Germinal center (tissue), 1 donor: Measurements from ENCODE around the gene LYZL2.

ENCODE experiments used
- DNase-seq: peaks from one replicate; pipeline ENCODE4 v3.0.0; 2012; ENCODE audit warnings: mixed read lengths, low spot score

LYZL2 gene

GRCh38 chr10:30591249-30591670, 38.3 kb downstream of the LYZL2 start:
- DNase-seq = peak; percentile 48

- no peak for DNase-seq
These were observed 40.1 kb downstream of the LYZL2 start for GRCh38 chr10:30589441-30589840.

DNA sequence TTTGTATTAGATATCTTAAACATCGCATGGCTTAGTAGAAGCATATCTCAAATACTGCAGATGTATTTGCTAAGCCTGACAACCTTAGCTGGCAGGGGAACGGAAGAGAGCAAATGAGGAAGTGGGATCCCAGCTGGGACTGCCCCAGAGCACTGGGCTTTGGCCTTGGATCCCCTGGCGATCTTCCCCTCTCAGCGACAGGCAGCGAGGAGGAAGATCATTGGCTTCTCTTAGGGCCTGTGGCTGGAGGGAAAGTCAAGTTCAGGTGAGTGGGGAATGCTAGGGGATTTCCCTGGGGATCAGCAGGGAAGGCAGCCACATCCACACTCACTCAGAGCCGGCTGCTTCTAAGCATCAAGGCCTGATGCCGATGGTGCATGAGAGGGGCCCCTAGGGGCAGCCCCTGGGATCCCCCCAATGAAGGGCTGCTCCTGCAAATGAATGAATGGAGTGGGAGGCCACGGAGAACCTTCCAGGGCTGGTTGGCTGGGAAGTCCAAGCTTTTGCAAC, 42.0 kb downstream of the LYZL2 start:
- DNase-seq = peak; percentile 65

DNA sequence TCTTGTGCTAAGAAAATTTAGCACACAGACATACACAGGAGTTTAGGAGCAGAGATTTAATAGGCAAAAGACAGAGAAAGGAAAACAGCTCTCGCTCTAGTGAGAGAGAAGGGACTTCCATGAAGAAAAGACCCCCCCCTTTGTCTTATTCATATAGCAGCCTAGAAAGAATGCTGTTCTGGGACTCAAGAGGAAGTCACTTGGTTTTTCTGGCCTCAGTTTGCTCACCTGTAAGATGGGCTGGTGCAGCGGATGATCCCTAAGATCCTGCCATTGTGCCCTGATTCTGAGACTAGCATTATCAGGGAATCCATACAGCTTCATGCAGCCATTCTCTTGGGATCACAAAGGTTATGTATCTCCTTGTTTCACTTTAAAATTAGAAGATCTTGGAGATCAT, 42.7 kb downstream of the LYZL2 start:
- DNase-seq = no peak

DNA sequence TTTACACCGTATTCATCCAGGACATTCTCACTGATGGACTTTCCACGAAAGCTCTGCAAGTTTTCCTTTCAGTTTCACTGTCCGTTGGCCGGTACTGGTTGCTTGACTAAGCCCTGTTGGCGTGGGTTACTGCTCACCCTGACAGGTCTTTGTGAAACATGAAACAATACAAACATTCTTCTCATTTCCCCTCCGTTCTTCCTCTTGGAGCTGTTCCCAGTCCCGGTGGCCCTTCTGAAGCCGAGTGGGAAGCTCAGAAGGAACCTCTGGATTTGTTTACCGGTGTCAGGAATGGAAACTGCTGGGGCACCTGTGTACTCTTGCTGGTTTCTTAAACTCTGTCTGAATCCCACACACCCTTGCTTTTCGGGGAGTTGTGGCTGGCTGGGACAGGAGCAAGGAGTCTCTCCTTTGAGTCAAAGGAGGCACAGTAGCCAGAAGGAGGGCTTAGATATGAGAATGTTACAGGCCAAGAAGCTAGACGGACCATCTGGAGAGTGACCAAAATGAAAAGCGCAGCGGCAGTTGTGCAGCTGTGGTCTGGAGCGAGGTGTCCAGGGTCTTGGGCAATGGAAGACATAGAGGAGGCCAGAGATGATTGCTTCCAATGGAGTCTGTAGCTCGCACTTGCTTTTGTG, 45.7 kb downstream of the LYZL2 start:
- peak; percentile 20 for DNase-seq

- peak; percentile 55 for DNase-seq
These were observed 47.7 kb downstream of the LYZL2 start for GRCh38 chr10:30581779-30582380.

GRCh38 chr10:30580676-30581075, 48.9 kb downstream of the LYZL2 start:
- no peak for DNase-seq

DNA sequence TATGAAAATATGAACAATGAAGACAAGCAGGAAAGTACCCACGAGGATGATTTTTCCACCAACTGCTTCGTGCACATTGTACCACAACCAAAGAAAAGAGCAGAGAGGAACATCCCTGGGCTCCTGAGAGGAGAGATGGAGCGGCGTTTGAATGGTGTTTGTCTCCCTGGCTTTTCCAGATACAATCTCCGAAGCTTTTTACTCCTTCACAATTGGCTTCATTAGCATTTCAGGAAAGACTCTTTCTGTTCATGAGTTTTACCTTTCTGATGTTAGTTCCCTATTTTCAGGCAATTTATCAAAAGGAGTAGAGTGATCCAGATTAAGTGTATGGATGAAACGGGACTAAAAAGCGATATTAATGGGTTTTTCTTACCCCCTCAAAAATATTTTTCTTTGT, 49.3 kb downstream of the LYZL2 start:
- DNase-seq = no peak

GRCh38 chr10:30579574-30579973, 50.0 kb downstream of the LYZL2 start:
- DNase-seq = no peak

DNA sequence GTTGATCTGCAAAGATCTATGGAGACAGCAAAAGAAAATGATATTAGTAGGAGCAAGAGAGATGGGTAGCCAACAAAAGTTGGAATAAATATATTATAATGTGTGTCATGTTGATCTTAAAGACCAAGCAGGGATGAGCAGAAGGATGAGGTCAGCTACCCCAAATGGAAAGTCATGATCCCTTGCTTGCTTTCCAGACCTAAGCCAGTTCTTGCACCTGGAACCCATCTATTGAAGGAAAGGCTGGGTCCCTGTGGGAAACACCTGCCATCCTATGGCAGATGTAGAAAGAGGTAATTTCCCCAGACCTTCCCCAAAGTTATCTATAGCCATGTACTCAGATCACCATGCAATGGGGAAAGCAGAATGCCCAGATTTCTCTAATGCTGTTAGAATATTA, 52.5 kb downstream of the LYZL2 start:
- no peak for DNase-seq

DNA sequence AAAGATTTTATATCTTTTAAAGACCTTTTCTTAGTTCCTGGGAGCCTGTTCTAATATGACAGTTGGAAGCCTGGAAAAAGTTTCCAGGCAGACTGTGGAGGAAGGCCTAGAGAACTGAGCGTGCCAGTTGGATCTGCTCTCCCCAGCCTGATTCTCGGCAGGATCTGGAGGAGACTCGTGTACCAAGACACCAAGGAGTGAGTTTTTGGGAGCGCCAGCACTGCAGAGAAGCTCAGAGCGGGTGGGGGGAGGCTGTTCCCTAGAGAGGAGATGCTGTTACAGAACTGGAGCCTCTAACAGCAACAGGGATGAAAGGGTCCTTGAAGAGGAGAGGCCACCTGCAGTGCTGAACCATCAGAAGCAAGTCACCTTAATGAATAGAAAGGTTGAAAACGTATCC, 52.9 kb downstream of the LYZL2 start:
- DNase-seq = no peak

- no peak for DNase-seq
These were observed 55.1 kb downstream of the LYZL2 start for GRCh38 chr10:30574432-30574796.

GRCh38 chr10:30573721-30574431, 55.7 kb downstream of the LYZL2 start:
- DNase-seq = no peak

DNA sequence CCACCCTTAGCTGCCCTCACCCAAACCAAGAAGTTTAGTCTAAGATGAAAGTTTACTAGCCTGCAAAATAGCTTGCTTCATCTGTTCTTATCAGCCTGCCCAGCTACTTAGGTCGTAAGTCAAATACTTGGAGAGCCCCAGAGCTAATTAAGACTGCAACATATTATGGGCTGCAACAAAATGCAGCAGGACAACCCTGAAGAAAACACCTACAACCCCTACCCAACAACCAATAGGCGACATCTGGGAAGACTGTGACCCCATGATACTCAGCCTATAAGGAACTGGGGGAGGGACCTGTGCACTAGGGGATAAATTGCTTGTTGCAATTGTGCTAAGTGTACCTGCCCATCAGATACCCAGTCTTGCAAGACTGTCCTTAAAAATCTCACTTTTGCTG, 64.1 kb downstream of the LYZL2 start:
- DNase-seq = no peak

- DNase-seq = no peak
These were observed 66.8 kb downstream of the LYZL2 start for GRCh38 chr10:30562787-30563186.
